RWPE2 (cell line): Measurements from ENCODE around the gene PTGS2.

Source experiments
- ATAC-seq: fragments of 200-7000 bp; cut with Tn5 transposase; 3 replicates; pipeline ENCODE4 v1.9.1; 2021; ENCODE audit warnings: low read depth
- DNase-seq: peaks from one replicate; pipeline ENCODE4 v3.0.0-alpha.2; 2020; ENCODE audit warnings: low spot score
- H3K27ac ChIP-seq: fragments of 450-650 bp; 2 replicates; pipeline ENCODE4 v1.5.1; 2017; ENCODE audit warnings: mild to moderate bottlenecking; ENCODE audit not compliant: poor library complexity, severe bottlenecking
- H3K27me3 ChIP-seq: fragments of 250-450 bp; sonication (Bioruptor Pico); 2 replicates; pipeline ENCODE4 v1.5.1; 2021; ENCODE audit warnings: mild to moderate bottlenecking, moderate library complexity; ENCODE audit not compliant: insufficient read depth, poor library complexity, severe bottlenecking
- H3K36me3 ChIP-seq: fragments of 250-450 bp; sonication (Bioruptor Pico); 2 replicates; pipeline ENCODE4 v1.5.1; 2020; ENCODE audit warnings: low read depth, mild to moderate bottlenecking, moderate library complexity
- H3K4me1 ChIP-seq: fragments of 250-450 bp; sonication (Bioruptor Pico); 2 replicates; pipeline ENCODE4 v1.5.1; 2021; ENCODE audit warnings: mild to moderate bottlenecking, moderate library complexity; ENCODE audit not compliant: insufficient read depth, poor library complexity, severe bottlenecking
- H3K4me3 ChIP-seq: fragments of 250-450 bp; sonication (Bioruptor Pico); 2 replicates; pipeline ENCODE4 v1.5.1; 2021; ENCODE audit warnings: mild to moderate bottlenecking, moderate library complexity; ENCODE audit not compliant: severe bottlenecking
- H3K9me3 ChIP-seq: fragments of 250-450 bp; sonication (Bioruptor Pico); 2 replicates; pipeline ENCODE4 v1.5.1; 2021; ENCODE audit warnings: mild to moderate bottlenecking, moderate library complexity; ENCODE audit not compliant: severe bottlenecking
- TF ChIP-seq, protein P1 (sequence below): fragments of 450-650 bp; IDR thresholded peaks from one replicate; pipeline ENCODE4 v1.5.1; 2017; ENCODE audit warnings: mild to moderate bottlenecking, moderate library complexity; ENCODE audit not compliant: poor library complexity, severe bottlenecking

The PTGS2 gene

DNA sequence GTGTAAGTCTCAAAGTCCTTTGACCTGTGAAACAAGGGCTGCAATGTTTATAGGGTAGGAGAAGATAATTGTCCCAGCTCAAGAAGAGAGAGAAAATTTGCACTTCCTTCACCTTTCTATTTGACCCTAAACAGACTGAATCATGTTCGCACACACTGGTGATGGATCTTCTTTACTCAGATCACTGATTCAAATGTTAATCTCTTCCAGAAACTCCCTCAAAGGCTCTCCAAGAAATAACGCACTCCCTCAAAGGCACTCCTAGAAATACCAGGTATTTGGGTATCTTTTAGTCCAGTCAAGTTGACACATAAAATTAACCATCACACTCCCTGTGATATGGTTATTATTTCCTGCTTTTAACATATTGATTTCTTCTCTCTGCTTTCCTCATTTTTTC lies 30.5 kb upstream of the PTGS2 start:
- DNase-seq (no peak), ATAC-seq (no peak)
- H3K27ac ChIP-seq = no peak overlapping the region
- no peaks in the 10 kb centered on the region for H3K27me3 ChIP-seq
- no peaks in the 10 kb centered on the region for H3K9me3 ChIP-seq
- no peaks in the 10 kb centered on the region for H3K36me3 ChIP-seq
- TF ChIP-seq, protein P1, sequence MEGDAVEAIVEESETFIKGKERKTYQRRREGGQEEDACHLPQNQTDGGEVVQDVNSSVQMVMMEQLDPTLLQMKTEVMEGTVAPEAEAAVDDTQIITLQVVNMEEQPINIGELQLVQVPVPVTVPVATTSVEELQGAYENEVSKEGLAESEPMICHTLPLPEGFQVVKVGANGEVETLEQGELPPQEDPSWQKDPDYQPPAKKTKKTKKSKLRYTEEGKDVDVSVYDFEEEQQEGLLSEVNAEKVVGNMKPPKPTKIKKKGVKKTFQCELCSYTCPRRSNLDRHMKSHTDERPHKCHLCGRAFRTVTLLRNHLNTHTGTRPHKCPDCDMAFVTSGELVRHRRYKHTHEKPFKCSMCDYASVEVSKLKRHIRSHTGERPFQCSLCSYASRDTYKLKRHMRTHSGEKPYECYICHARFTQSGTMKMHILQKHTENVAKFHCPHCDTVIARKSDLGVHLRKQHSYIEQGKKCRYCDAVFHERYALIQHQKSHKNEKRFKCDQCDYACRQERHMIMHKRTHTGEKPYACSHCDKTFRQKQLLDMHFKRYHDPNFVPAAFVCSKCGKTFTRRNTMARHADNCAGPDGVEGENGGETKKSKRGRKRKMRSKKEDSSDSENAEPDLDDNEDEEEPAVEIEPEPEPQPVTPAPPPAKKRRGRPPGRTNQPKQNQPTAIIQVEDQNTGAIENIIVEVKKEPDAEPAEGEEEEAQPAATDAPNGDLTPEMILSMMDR = no peak
- H3K4me1 ChIP-seq = peaks cover 3% of the 10 kb centered on the region
- H3K4me3 ChIP-seq = no peak overlapping the region

GRCh38 chr1:186708694-186709097 lies 28.5 kb upstream of the PTGS2 start:
- ATAC-seq (no peak), DNase-seq (no peak)
- H3K27ac ChIP-seq = no peak overlapping the region
- no peaks in the 10 kb centered on the region for H3K9me3 ChIP-seq
- no peak overlapping the region for H3K4me3 ChIP-seq
- TF ChIP-seq, protein P1 = no peak
- no peaks in the 10 kb centered on the region for H3K36me3 ChIP-seq
- no peaks in the 10 kb centered on the region for H3K27me3 ChIP-seq
- peaks cover 3% of the 10 kb centered on the region for H3K4me1 ChIP-seq

DNA sequence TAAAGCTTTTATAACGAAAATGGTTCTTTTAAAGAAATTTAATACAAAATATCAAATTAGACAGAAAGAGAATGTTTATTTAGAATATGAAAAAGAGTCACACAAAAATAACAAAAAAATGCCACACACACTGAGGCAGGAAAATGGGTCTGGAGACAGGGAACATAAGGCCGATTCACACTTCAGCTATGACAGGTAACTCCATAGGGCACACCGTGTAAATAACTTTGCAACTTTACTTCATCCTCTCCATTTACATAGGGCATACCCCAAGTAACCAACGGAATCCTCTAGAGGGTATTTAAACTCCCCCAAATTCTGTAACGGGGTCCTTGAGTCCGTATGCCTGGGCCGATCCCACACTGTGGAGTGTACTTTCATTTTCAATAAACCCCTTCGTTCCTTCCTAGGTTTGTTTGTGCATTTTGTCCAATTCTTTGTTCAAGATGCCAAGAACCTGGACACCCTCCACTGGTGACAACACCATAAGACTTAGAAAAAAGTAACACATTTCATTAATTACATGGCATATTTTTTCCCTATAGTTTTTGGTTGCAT lies 23.1 kb upstream of the PTGS2 start:
- no peak for ATAC-seq
- Histone ChIP-seq H3K4me3 (no peak overlapping the region), H3K27me3 (no peaks in the 10 kb centered on the region), H3K9me3 (no peaks in the 10 kb centered on the region), H3K27ac (no peak overlapping the region), H3K36me3 (no peaks in the 10 kb centered on the region), H3K4me1 (no peaks in the 10 kb centered on the region)
- TF ChIP-seq, protein P1 = no peak
- DNase-seq = no peak

GRCh38 chr1:186700722-186701121 lies 20.5 kb upstream of the PTGS2 start:
- H3K27ac ChIP-seq = no peak overlapping the region
- H3K36me3 ChIP-seq = no peaks in the 10 kb centered on the region
- TF ChIP-seq, protein P1 = no peak
- DNase-seq (no peak), ATAC-seq (no peak)
- H3K9me3 ChIP-seq = no peaks in the 10 kb centered on the region
- H3K27me3 ChIP-seq = no peaks in the 10 kb centered on the region
- no peak overlapping the region for H3K4me3 ChIP-seq
- no peaks in the 10 kb centered on the region for H3K4me1 ChIP-seq

DNA sequence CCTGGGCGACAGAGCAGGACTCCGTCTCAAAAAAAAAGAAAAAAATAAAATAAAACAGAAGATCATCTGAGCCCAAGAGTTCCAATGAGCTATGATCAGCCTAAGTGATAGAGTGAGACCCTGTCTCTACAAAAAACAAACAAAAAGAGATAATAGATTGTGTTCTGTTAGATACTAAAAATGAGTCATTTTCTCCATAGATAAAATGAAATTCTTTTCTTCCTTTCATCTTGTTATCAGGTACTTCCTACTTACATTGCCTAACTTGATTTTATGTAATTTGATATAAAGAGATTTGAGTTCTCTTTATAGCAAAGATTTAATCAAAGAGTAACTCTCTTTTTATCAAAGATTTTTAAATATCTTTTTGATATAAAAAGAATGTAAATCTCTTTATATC lies 19.3 kb upstream of the PTGS2 start:
- H3K9me3 ChIP-seq = no peaks in the 10 kb centered on the region
- no peak overlapping the region for H3K27ac ChIP-seq
- DNase-seq (no peak), ATAC-seq (no peak)
- H3K36me3 ChIP-seq = no peaks in the 10 kb centered on the region
- TF ChIP-seq, protein P1 = no peak
- no peak overlapping the region for H3K4me3 ChIP-seq
- H3K27me3 ChIP-seq = no peaks in the 10 kb centered on the region
- H3K4me1 ChIP-seq = no peaks in the 10 kb centered on the region
